Omental fat pad (tissue), 4 donors: Measurements from ENCODE around the gene ARG1. TPM values are rescaled to one million over a fixed set of nuclear protein-coding genes. Genes with fewer than 3 reads are reported as not detected.

Experiments
- ATAC-seq: fragments of 150-250 bp; one replicate; pipeline ENCODE4 v1.9.1; 2016; ENCODE audit warnings: mild to moderate bottlenecking, moderate library complexity; ENCODE audit not compliant: low FRiP score
- DNase-seq: peaks from one replicate; pipeline ENCODE4 v3.0.0-alpha.2; 2019; ENCODE audit warnings: low spot score
- total RNA-seq, 4 donors: library from RNA; depleted of rRNA; stranded (reverse); fragments of >200 nt; gene quantifications; one replicate each; pipeline ENCODE4 v1.1.0, GENCODE V29; 2016
- TF ChIP-seq, protein P1 (sequence below), 3 donors: fragments of 450-650 bp; IDR thresholded peaks; one replicate each; pipeline ENCODE4 v1.5.1; 2016 to 2017; ENCODE audit warnings: antibody characterized with exemption in 3 of 3, mild to moderate bottlenecking in 3 of 3, moderate library complexity in 2 of 3

ARG1 gene
- total RNA-seq, 4 donors from 2014 or later: 14.5 TPM; not detected in 3

DNA sequence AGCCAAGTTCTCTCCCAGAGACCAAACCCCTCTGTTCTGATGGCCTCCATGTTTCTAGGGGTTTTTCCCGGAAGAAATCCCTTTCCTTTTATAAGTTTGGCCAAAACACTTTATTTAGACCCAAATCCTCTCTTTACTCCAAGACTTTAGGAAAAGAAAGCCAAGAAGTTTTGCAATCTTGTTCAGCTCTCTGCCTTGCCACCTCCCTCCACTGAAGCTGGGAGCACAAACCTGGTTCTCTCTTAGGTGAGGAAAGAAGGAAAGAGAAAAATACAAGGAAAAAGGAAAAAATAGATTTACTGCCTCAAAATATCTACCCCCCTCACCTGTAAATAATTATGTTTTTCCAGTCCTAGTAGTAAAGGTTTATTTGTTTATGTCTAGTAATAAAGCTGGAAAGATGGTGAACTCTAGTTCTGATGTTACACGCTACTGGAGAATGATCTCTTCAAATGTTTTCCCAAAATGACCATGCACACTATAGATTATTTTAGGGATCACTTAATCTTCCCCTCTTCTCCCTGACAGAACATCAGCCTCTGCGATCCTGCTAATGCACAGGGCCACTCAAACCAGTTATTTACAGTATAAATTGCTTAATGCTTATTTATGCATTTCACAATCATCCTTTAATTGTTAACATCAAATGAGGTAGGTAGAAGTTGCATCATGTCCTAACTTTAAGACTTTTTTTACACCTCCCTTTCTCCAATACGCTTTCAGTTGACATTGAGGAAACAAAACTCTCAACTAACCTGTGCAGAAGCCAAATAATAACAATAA, 10.9 kb upstream of the ARG1 start:
- TF ChIP-seq, protein P1, sequence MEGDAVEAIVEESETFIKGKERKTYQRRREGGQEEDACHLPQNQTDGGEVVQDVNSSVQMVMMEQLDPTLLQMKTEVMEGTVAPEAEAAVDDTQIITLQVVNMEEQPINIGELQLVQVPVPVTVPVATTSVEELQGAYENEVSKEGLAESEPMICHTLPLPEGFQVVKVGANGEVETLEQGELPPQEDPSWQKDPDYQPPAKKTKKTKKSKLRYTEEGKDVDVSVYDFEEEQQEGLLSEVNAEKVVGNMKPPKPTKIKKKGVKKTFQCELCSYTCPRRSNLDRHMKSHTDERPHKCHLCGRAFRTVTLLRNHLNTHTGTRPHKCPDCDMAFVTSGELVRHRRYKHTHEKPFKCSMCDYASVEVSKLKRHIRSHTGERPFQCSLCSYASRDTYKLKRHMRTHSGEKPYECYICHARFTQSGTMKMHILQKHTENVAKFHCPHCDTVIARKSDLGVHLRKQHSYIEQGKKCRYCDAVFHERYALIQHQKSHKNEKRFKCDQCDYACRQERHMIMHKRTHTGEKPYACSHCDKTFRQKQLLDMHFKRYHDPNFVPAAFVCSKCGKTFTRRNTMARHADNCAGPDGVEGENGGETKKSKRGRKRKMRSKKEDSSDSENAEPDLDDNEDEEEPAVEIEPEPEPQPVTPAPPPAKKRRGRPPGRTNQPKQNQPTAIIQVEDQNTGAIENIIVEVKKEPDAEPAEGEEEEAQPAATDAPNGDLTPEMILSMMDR (IDR thresholded peaks at IDR 0.05): no peak
- DNase-seq: no peak
- no peak for ATAC-seq

- DNase-seq: no peak
- TF ChIP-seq, protein P1 (IDR thresholded peaks at IDR 0.05): no peak
- no peak for ATAC-seq
Measured at GRCh38 chr6:131565056-131565455, 8.0 kb upstream of the ARG1 start.

DNA sequence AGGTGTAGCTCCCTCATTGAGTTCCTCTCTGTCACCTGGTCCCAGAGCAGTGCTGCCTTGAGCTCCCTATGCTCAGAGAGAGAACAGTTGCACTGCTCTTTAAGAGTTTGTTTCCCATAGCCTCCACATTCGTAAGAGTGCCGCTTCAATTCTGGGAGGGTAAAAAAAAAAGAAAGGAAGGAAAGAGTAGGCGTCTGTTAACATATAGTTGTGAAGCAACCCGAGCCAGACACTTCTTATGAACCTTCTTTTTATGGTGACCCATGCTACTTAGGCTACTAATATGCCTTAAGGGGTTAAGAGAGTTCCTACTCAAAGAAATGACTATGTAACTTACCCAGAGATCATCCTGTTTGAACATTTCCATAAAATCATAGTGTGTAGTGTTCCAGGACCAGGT, 4.3 kb upstream of the ARG1 start:
- TF ChIP-seq, protein P1 (IDR thresholded peaks at IDR 0.05): no peak
- no peak for ATAC-seq
- no peak for DNase-seq

GRCh38 chr6:131574133-131574532, 1.1 kb downstream of the ARG1 start:
- no peak for DNase-seq
- TF ChIP-seq, protein P1 (IDR thresholded peaks at IDR 0.05): no peak
- ATAC-seq: no peak

DNA sequence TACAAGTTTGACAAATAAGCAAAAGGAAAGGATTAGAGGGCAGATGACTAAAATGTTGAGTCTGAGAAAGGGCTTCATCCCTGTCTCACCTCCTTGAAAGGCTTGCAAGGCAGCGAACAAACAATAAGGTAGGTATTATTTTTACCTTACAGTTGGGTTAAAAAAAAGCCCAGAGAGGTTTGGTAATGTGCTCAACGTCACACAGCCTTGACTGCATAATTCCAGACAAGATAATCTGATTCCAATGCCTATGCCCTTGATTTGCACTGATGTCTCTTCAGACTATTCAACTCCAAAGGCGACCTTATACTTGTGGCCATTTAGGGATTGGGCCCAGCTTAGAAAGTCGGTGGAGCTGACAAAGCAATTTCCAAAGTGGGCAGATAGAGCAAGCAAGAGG, 1.7 kb downstream of the ARG1 start:
- DNase-seq (no peak), ATAC-seq (no peak)
- TF ChIP-seq, protein P1 (IDR thresholded peaks at IDR 0.05): no peak

- DNase-seq (no peak), ATAC-seq (no peak)
- TF ChIP-seq, protein P1 (IDR thresholded peaks at IDR 0.05): no peak
Measured at GRCh38 chr6:131575834-131576478, 2.9 kb downstream of the ARG1 start.

DNA sequence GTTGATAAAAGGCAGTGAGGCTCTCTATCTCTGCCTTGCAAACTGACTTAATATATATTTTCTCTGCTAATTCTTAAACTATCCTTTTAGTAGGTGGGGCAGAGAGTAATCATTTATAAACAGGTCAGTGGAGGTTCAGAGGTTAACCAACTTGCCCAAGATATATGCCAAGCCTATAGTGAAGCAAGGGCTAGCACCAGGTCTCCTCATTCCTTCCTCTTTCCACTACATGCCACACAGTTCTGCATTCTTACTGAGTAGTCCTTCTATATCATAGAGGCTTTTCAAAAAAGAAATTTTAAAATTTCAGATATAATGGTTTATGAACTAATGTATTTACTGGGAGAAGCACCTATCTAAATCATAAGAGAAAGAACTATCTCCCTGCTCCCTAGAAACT, 8.5 kb downstream of the ARG1 start:
- TF ChIP-seq, protein P1 (IDR thresholded peaks at IDR 0.05): no peak
- no peak for ATAC-seq
- no peak for DNase-seq
